Upper lobe of left lung (tissue), 4 donors: ENCODE results near the gene TRAF1.

Experiments
- CTCF ChIP-seq, 6 experiments: fragments of 450-650 bp in 4 of 6; fragments of 200-600 bp in 2 of 6; sonication (generic) in 2 of 6; IDR thresholded peaks; one replicate each; pipeline ENCODE4 v1.5.1; 2016 to 2019; ENCODE audit warnings: antibody characterized with exemption in 6 of 6
- POLR2A ChIP-seq, 4 donors: fragments of 450-650 bp; IDR thresholded peaks; one replicate each; pipeline ENCODE4 v1.5.1; 2016 to 2017; ENCODE audit warnings: antibody characterized with exemption in 4 of 4, mild to moderate bottlenecking in 2 of 4
- POLR2AphosphoS5 ChIP-seq, 2 donors: sonication (generic); formaldehyde crosslinking; IDR thresholded peaks; one replicate each; pipeline ENCODE4 v1.5.1; 2017; ENCODE audit warnings: antibody characterized with exemption in 2 of 2

- TF ChIP-seq CTCF (IDR thresholded peaks at IDR 0.05) (no peak), POLR2AphosphoS5 (IDR thresholded peaks at IDR 0.05) (no peak), POLR2A (IDR thresholded peaks at IDR 0.05) (no peak)
Observed at GRCh38 chr9:120888626-120889025, 38.0 kb downstream of the TRAF1 start.
